Measurements from ENCODE around the gene KCNC3.

The KCNC3 gene

DNA sequence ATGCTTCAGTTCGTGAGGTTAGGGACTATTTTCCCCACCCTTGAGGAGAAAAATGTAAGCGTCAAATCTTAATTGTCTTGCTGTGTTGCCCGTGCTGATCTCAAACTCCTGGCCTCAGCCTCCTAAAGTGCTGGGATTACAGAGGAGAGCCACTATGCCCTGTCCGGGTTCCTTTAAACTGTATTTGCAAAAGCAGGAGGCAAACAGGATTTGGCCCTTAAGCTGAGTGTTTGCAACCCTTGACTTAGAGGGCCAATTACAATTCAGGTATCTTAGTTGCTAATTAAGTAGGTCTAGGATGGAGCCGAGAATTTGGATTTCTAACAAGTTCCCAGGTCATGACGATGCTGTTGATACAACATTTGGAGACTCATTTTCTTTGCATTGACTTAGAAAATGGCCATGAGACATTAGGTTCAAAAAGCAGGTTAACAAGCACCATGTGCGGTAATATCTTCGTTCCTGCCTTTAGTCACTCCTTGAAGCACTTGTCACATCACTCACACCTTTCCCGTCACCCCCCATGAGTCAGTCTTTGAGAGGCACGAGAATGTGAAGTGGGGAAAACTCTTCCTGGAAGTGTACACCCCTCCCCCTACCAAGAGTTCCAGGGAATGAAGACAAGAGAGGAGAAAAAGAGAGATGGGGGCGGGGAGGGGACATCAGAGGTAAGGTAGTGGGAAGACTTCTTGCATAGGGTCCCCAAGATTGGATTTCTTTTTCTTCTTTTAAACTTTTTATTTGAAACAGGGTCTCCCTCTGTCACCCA is 33.7 kb upstream of the KCNC3 start:
- TF ChIP-seq MYC (IDR thresholded peaks at IDR 0.05; ENCODE audit: low read depth, low read length) (no peak), POLR2A (IDR thresholded peaks at IDR 0.05; ENCODE audit: extremely low read depth, insufficient read length) (no peak)
- TF ChIP-seq, protein P1, sequence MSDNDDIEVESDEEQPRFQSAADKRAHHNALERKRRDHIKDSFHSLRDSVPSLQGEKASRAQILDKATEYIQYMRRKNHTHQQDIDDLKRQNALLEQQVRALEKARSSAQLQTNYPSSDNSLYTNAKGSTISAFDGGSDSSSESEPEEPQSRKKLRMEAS (IDR thresholded peaks at IDR 0.05; ENCODE audit: low read depth, low read length): no peak
- TF ChIP-seq, protein P2, sequence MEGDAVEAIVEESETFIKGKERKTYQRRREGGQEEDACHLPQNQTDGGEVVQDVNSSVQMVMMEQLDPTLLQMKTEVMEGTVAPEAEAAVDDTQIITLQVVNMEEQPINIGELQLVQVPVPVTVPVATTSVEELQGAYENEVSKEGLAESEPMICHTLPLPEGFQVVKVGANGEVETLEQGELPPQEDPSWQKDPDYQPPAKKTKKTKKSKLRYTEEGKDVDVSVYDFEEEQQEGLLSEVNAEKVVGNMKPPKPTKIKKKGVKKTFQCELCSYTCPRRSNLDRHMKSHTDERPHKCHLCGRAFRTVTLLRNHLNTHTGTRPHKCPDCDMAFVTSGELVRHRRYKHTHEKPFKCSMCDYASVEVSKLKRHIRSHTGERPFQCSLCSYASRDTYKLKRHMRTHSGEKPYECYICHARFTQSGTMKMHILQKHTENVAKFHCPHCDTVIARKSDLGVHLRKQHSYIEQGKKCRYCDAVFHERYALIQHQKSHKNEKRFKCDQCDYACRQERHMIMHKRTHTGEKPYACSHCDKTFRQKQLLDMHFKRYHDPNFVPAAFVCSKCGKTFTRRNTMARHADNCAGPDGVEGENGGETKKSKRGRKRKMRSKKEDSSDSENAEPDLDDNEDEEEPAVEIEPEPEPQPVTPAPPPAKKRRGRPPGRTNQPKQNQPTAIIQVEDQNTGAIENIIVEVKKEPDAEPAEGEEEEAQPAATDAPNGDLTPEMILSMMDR (IDR thresholded peaks at IDR 0.05; ENCODE audit: low read depth, low read length): no peak
- no peak for DNase-seq (ENCODE audit: low read depth)
- no peak overlapping the region for H3K4me3 ChIP-seq (ENCODE audit: low read depth, low read length)

DNA sequence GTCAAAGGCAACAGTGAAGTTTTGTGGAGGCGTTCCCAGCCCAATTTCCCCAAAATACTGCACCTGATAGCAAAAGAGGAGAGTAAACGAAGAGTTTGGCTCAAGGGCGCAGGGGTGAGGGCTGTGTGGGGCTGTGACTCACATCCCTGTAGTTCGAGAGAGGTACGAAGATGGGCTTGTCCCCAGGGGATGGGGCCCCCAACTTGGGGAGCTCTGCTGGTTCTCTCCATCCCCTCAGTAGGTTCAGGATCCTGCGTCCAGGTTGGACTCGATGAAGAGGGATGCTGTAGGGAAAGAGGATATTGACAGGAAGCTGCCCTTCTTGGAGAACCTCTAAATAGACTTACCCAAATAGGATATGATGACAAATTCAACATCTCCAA is 32.8 kb upstream of the KCNC3 start:
- TF ChIP-seq, protein P1 (IDR thresholded peaks at IDR 0.05; ENCODE audit: low read depth, low read length): no peak
- TF ChIP-seq POLR2A (IDR thresholded peaks at IDR 0.05; ENCODE audit: extremely low read depth, insufficient read length): no peak
- no peak for TF ChIP-seq MYC (IDR thresholded peaks at IDR 0.05; ENCODE audit: low read depth, low read length)
- no peak overlapping the region for H3K4me3 ChIP-seq (ENCODE audit: low read depth, low read length)
- DNase-seq (ENCODE audit: low read depth): no peak

DNA sequence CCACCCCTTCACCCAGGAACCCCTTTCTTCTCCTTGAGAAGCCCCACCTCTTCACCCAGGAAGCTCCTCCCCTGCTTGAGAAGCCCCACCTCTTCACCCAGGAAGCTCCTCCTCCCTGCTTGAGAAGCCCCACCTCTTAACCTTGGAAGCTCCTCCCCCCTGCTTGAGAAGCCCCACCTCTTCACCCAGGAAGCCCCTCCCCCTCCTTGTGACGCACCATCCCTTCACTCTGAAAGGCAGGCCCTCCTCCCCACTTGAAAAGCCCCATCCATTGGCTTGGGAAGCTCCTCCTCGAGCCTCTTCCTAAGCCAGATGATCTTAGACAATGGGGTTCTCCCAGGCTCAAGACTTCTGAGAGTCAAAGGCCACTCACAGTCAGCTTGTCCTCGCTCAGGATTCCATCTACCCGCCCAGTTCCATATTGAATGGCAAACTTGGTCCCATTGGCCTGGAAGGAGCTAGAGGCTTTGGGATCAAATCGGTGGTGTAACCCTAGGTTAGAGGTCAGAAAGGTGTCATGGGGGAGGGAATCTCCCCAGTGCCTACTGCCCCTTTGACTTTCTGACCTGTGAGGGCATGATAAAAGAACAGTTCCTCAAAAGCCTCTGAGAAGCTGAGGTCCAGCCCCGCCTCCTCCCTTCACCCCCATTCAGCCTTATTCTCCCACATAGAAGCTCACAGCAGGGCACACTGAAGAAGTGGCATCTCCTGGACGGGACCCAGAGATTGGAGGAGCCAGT is 32.3 kb upstream of the KCNC3 start:
- TF ChIP-seq POLR2A (IDR thresholded peaks at IDR 0.05; ENCODE audit: extremely low read depth, insufficient read length) (no peak), MYC (IDR thresholded peaks at IDR 0.05; ENCODE audit: low read depth, low read length) (no peak)
- TF ChIP-seq, protein P1 (IDR thresholded peaks at IDR 0.05; ENCODE audit: low read depth, low read length): no peak
- TF ChIP-seq, protein P2 (IDR thresholded peaks at IDR 0.05; ENCODE audit: low read depth, low read length): no peak
- no peak overlapping the region for H3K4me3 ChIP-seq (ENCODE audit: low read depth, low read length)
- DNase-seq (ENCODE audit: low read depth): no peak

DNA sequence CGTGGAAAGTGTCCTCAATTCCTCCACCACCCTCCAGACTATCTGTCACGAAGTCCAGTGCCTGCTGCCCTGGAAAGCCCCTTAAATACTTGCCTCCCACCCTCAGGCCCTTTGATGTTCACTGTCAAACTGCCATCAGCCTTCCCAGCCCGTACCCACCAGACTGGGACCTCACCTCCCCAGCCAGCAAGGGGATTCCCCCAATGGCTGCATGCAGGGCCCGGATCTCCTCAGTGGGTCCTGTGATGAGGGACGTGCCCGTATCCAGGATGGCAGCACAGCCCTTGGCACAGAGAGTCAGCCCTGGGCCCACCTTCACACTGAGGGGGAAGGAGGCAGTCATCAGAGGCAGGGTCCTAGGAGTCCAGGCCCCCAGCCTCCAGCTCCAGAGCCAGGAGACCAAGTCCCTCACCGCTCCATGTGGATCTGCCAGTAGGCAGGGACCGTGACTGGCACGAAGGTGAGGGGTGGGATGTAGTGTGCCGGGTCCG is 30.2 kb upstream of the KCNC3 start:
- no peak overlapping the region for H3K4me3 ChIP-seq (ENCODE audit: low read depth, low read length)
- TF ChIP-seq, protein P1 (IDR thresholded peaks at IDR 0.05; ENCODE audit: low read depth, low read length): no peak
- TF ChIP-seq POLR2A (IDR thresholded peaks at IDR 0.05; ENCODE audit: extremely low read depth, insufficient read length): no peak
- TF ChIP-seq, protein P2 (IDR thresholded peaks at IDR 0.05; ENCODE audit: low read depth, low read length): no peak
- no peak for TF ChIP-seq MYC (IDR thresholded peaks at IDR 0.05; ENCODE audit: low read depth, low read length)

DNA sequence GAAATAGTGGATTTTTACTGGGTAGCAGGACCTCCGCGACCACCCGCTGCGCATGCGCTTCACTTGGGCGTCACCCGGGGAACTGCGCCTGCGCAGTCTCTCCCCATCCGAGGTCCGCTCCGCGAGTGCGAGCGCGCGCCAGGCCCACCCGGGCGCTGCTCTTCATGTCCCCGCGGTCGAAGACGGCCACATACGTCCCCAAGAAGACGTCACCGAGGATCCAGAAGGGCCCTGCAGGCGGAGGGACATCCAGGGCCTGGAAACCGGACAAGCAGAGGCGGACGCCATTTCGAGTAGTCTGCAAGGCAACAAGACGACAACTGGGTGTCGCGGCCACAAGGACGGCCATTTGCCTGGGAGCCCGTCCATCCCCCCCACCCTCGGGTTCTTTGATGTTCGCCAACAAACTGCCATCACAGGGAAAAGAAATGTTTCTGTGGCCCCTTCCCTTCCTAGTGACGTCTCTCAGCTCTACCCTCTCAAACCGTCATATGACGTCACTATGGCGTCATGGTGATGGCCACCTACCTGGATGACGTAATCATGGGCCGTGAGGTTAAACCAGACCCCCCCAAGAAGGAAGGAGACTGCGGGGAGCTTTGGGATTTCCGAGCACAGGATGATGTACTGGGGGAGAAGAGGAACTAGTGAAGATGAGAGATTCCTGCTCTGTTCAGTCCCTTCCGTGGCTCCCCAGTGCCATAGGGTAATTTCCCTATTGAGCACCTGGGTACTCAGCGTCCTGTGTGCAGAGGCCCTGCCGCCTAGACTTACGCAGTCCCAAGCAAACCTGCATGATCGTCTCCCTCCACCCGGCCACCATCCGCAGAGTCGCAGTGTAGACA is 29.5 kb upstream of the KCNC3 start:
- TF ChIP-seq MYC (IDR thresholded peaks at IDR 0.05; ENCODE audit: low read depth, low read length): no peak
- TF ChIP-seq POLR2A (IDR thresholded peaks at IDR 0.05; ENCODE audit: extremely low read depth, insufficient read length): no peak
- TF ChIP-seq, protein P2 (IDR thresholded peaks at IDR 0.05; ENCODE audit: low read depth, low read length): no peak
- TF ChIP-seq, protein P1 (IDR thresholded peaks at IDR 0.05; ENCODE audit: low read depth, low read length): no peak
- no peak overlapping the region for H3K4me3 ChIP-seq (ENCODE audit: low read depth, low read length)
- no peak for DNase-seq (ENCODE audit: low read depth)

More for the DNA sequence above, 30.2 kb upstream of the KCNC3 start:
- DNase-seq (ENCODE audit: low read depth): no peak
